GM21447 (cell line): ENCODE measurements around the gene CCL22.
"Not testable (repeated sequence)": the region's sequence is repeated elsewhere in the genome, so short reads cannot be mapped to it uniquely, and the experiment has no call there.

Source experiments
- ATAC-seq: cut with Tn5 transposase; IDR thresholded peaks from one replicate; pipeline ENCODE4 v1.9.1; 2021; ENCODE audit not compliant: unreplicated experiment

The CCL22 gene, protein sequence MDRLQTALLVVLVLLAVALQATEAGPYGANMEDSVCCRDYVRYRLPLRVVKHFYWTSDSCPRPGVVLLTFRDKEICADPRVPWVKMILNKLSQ

DNA sequence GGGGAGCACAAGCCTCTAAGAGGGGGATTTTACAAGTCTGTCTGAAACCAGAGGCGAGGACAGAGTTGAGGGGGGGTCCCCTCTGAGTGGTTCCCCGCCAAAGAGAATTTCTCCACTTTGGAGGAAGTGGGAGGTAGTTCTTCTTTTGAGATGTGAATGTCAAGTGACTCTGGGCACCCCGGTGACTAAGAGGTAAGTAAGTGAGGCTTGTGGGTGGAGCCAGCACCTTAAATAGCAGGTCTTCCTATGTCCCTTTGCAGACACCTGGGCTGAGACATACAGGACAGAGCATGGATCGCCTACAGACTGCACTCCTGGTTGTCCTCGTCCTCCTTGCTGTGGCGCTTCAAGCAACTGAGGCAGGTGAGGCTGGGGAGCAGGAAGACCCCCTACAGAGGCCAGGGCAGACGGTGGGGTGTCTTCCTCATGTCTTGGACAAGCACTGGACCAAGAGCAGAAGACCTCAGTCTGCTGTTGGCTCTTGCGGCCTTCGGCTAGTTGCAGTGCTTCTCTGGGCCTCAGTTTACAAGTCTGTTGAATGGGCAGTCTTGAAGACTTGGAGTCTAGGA lies at the start of gene CCL22:
CCL22 (plus strand) TSS at position 257 of the 569 bp plus-strand sequence; CDS start at position 291, 34 bp downstream.
- ATAC-seq = no peak

- no peak for ATAC-seq
Measured at GRCh38 chr16:57310801-57311200, 47.8 kb upstream of the CCL22 start.

DNA sequence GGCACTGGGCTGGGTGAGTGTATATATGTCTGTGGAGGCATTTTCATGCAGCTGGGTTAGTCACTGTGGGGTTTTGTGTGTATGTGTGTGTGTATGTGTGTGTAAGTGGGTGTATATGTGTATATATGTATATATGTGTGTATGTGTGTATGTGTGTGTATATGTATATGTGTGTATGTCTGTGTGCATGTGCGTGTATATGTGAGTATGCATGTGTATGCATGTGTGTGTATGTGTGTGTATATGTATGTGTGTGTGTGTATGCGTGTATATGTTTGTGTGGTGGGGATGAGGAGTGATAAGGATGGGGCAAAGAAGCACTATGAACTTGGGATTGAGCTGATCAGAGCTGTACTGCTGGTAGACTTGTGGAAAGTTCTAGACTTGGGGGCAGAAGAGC lies 45.1 kb upstream of the CCL22 start:
- ATAC-seq = no peak

DNA sequence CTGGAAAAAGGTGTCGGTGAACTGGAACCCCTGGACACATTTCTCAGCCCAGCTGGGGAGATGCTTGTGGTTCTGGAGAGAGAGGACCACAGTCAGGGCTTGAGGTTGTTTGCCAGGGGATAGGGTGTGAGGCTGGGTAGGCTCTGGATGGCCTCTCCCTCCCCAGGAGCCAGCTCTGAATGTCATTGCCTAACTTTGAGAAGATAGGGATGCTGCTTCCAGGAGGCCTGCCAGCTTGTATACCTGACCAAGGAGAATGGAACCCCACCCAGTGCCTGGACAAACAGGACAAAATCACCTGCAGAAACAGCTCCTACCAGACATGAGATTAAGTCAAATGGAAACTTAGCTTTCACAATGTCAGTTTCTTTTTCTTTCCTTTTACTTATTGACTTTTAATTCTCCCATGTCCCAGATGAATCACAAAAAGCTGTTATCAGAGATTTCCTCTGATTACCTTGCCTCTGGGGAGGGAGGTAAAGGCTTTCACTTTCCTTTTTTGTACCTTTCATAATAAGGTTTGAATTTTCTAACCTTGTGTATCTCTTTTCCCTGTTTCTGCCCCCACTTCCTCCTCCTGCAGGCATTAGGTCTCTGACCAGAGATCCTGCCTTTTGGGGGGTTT lies 44.3 kb upstream of the CCL22 start:
- no peak for ATAC-seq

DNA sequence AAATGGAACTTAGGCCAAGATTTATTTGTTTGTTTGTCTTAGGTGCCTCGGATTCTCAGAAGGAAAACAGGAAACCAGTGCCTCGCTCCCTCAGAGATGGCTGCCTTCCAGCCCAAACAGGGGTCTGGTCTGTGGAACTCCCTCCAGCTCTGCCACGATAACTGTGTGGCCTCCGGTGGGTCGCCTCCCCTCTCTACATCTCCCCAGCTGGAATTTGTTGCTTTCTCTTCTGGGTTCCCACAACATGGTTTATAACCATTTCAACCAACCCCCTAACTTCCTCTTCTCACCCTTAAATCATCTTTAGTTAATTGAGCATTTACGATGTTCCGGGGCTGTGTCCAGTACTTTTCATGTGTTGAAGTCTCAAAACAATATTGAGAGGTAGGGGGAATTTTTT lies 43.2 kb upstream of the CCL22 start:
- no peak for ATAC-seq

DNA sequence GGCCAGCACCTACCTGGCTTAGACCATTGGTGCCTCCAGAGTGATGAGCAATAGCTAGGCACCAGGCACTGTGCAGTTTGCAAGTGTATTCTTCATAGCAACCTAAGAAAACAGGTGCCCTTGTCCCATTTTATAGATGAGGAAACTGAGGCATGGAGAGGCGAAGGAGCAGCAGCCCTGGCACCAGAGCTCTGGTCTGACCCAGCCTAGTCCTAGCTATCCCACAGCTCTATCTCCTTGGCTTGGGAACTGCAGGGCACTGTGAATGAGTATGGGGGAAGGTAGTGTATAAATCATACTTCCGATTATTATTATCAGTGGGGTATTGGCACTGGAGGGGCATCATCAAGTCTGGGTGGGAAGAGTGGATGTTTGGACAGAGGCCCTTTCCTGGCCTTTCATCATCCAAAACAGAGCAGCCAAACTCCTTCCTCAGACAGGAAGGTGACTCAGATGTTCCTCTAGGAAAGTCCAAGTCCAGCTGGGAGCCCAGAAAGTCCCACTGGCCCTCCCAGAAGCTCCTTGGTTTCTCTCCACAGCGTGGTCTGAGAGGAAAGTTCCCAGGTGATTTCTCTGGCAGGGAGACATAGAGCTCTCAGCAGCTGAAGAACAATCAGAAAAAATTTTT lies 42.1 kb upstream of the CCL22 start:
- no peak for ATAC-seq

- no peak for ATAC-seq
Measured at GRCh38 chr16:57318240-57318970, 40.2 kb upstream of the CCL22 start.

GRCh38 chr16:57319646-57320045 lies 38.9 kb upstream of the CCL22 start:
- ATAC-seq = no peak

GRCh38 chr16:57324749-57325148 lies 33.8 kb upstream of the CCL22 start:
- ATAC-seq = no peak

- no peak for ATAC-seq
Measured at GRCh38 chr16:57325458-57325857, 33.1 kb upstream of the CCL22 start.

GRCh38 chr16:57329718-57330327 lies 28.8 kb upstream of the CCL22 start:
- no peak for ATAC-seq

GRCh38 chr16:57331355-57331754 lies 27.2 kb upstream of the CCL22 start:
- no peak for ATAC-seq

- no peak for ATAC-seq
Measured at GRCh38 chr16:57333402-57333801, 25.2 kb upstream of the CCL22 start.

GRCh38 chr16:57335366-57335765 lies 23.2 kb upstream of the CCL22 start:
- ATAC-seq = no peak

- no peak for ATAC-seq
Measured at GRCh38 chr16:57341062-57341440, 17.5 kb upstream of the CCL22 start.

DNA sequence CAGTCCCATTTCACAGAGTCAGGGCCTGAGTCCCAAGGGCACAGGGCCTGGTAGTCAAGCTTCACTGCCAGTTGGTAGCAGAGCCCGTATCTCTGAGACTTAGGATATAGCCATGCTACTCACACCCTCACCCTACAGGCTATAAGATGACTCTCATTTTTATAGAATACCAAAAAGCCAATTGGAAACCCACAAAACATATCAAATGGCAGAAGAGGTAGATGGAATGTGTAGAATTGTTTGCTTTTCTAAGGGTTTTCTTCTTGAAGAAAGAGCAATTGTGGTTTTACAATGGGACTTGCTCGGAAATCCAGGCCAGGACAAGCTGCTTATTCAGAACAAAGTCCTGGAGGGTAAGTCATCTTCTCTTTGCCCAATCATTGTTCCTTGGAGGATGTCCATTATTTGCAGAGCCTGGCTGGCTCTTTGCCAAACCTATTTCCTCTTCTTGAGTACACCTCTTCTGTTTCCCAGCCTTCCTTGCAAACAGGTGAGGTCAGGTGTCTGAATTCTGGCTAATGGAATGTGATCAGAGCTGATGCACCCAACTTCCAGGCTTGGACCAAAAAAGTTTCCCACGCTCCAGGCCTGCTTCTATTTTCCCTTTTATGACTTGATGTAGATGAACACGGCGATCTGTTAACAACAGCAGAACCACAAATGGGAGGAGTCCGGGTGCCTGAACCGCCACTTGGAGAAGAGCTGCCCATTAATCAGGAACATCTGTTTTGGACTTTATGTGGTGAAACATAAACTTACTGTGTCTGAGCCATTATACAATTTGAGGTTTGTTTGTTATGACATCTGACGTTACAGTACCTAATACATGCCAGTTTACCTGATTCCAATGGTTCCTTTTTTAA lies 16.9 kb upstream of the CCL22 start:
- ATAC-seq = no peak

DNA sequence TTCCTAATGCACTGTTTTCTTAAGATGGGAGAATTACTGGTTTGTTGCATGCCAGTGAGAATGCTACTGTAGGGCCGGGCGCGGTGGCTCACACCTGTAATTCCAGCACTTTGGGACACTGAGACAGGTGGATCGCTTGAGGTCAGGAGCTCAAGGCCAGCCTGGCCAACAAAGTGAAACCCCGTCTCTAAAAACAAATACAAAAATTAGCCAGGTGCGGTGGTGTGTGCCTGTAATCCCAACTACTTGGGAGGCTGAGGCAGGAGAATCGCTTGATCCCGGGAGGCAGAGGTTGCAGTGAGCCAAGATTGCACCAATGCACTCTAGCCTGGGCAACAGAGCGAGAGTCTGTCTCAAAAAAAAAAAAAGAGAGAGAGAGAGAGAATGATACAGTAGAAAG lies 16.0 kb upstream of the CCL22 start:
- ATAC-seq = not testable (repeated sequence)

DNA sequence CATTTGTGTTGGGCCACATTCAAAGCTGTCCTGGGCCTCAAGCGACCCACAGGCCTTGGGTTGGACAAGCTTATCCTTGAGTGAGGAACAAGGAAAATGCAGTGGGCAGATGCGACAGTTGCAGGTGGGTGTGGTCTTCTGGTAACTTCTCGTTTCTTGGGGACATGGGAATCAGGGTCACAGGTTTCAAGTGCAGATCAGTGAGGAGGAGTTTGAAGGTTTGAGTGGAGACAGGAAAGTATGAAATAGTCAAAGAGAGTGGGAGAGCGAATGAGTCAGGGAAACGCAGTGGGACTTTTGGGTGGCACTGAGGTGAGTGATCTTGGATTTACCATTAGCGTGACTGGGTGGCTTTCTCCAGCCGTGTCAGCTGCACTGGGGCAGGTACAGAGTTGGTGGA lies 15.4 kb upstream of the CCL22 start:
- no peak for ATAC-seq

DNA sequence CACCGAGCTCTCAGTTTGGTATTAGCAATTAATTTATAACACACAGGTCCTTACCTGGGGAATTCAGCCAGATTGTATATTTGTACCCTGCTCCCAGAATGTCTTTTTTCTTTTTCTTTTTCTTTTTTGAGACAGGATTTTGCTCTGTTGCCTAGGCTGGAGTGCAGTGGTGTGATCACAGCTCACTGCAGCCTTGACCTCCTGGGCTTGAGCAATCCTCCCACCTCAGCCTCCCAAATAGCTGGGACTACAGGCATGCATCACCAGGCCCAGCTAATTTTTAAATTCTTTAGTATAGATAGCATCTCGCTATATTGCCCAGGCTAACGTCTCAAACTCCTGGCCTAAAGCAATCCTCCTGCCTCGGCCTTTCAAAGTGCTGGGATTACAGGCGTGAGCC lies 14.5 kb upstream of the CCL22 start:
- not testable (repeated sequence) for ATAC-seq

DNA sequence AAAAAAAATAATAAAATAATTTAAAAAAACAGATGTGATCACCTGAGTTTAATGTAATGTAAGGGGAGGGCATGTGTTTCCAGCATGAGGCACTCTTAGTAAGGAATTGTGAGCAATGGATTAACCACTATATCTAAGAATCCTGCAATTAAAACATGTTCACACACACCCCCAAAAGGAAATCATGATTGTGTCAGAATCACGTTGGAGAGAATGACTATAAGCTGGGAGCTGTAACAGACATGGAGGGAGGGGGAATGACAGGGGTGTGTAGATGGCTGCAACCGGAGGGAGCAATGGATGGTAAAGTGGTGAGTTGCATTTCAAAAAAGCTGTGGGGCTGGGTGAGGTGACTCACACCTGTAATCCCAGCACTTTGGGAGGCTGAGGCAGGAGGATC lies 13.6 kb upstream of the CCL22 start:
- no peak for ATAC-seq
